Prostate gland (tissue), 2 donors: ENCODE results near the gene SNCB. TPM values are rescaled to one million over a fixed set of nuclear protein-coding genes. Genes with fewer than 3 reads are reported as not detected.

Source experiments
- DNase-seq: peaks from one replicate; pipeline ENCODE4 v3.0.0-alpha.2; 2019; ENCODE audit warnings: low spot score
- H3K27ac ChIP-seq, 2 donors: fragments of 200-600 bp; sonication (generic); 2 replicates each; pipeline ENCODE4 v1.5.1; 2017 to 2019
- H3K27me3 ChIP-seq: fragments of 200-600 bp; sonication (generic); replicated peaks from 2 replicates; pipeline ENCODE4 v1.5.1; 2019; ENCODE audit not compliant: insufficient read depth
- H3K36me3 ChIP-seq, 2 donors: fragments of 200-600 bp; sonication (generic); 1 replicate in 1 of 2; 2 replicates in 1 of 2; pipeline versions ENCODE4 v1.5.1 to v1.8.1; 2017 to 2019
- H3K4me1 ChIP-seq: fragments of 200-600 bp; sonication (generic); replicated peaks from 2 replicates; pipeline ENCODE4 v1.5.1; 2019
- H3K4me3 ChIP-seq, 2 donors: fragments of 200-600 bp; sonication (generic); 2 replicates each; pipeline ENCODE4 v1.5.1; 2017 to 2019
- H3K9me3 ChIP-seq: fragments of 200-600 bp; sonication (generic); 2 replicates; pipeline ENCODE4 v1.5.1; 2017
- CTCF ChIP-seq, 4 experiments: fragments of 200-600 bp in 2 of 4; fragments of 450-650 bp in 2 of 4; sonication (generic) in 2 of 4; IDR thresholded peaks; 1 replicate in 3 of 4; 2 replicates in 1 of 4; pipeline ENCODE4 v1.5.1; 2016 to 2019; ENCODE audit warnings: antibody characterized with exemption in 4 of 4, mild to moderate bottlenecking in 2 of 4, moderate library complexity in 2 of 4
- POLR2A ChIP-seq: fragments of 450-650 bp; IDR thresholded peaks from one replicate; pipeline ENCODE4 v1.6.1; 2016; ENCODE audit warnings: antibody characterized with exemption, mild to moderate bottlenecking
- POLR2AphosphoS5 ChIP-seq: sonication (generic); formaldehyde crosslinking; IDR thresholded peaks from one replicate; pipeline ENCODE4 v1.6.1; 2017; ENCODE audit warnings: antibody characterized with exemption
- WGBS: methylation state at CpG from one replicate; pipeline ENCODE4 v1.1.5; 2018; 5-methylcytosine and 5-hydroxymethylcytosine counted together
- intact Hi-C: fragments of 100-400 bp; cut with DNase I; formaldehyde crosslinking; loops from one replicate; pipeline ENCODE4 v1.14.2; 2022
- total RNA-seq, 2 donors: library from RNA; depleted of rRNA; stranded (reverse); fragments of >200 nt; gene quantifications; one replicate each; pipeline ENCODE4 v1.1.0, GENCODE V29; 2016

SNCB gene
- total RNA-seq, 2 donors from 2014 or later = not detected

GRCh38 chr5:176664886-176665285 is 34.6 kb upstream of the SNCB start:
- no peaks in the 10 kb centered on the region for H3K36me3 ChIP-seq
- H3K9me3 ChIP-seq = no peaks in the 10 kb centered on the region
- WGBS = 25% methylated on average over 16 of the region's 19 CpGs
- TF ChIP-seq POLR2A (no peak), POLR2AphosphoS5 (no peak), CTCF (IDR thresholded peaks at IDR 0.05) (no peak)
- no peak overlapping the region for H3K4me3 ChIP-seq
- H3K4me1 ChIP-seq = no peaks in the 10 kb centered on the region
- no peak for DNase-seq
- no peak overlapping the region for H3K27ac ChIP-seq
- H3K27me3 ChIP-seq = peaks cover 3% of the 10 kb centered on the region
- intact Hi-C loops = no loop called here

- H3K27me3 ChIP-seq = peaks cover 3% of the 10 kb centered on the region
- 39% methylated on average over 6 of the region's 6 CpGs for WGBS
These were observed 34.1 kb upstream of the SNCB start for GRCh38 chr5:176664479-176664878.

GRCh38 chr5:176663566-176663965 is 33.2 kb upstream of the SNCB start:
- Histone ChIP-seq H3K27me3 (no peaks in the 10 kb centered on the region), H3K4me3 (no peak overlapping the region), H3K4me1 (no peaks in the 10 kb centered on the region), H3K9me3 (no peaks in the 10 kb centered on the region), H3K27ac (no peak overlapping the region), H3K36me3 (no peaks in the 10 kb centered on the region)
- TF ChIP-seq POLR2AphosphoS5 (no peak), POLR2A (no peak), CTCF (IDR thresholded peaks at IDR 0.05) (no peak)
- 91% methylated on average over 10 of the region's 10 CpGs for WGBS
- intact Hi-C loops = no loop called here
- no peak for DNase-seq

More at GRCh38 chr5:176664479-176664878, 34.1 kb upstream of the SNCB start:
- Histone ChIP-seq H3K4me1 (no peaks in the 10 kb centered on the region), H3K4me3 (no peak overlapping the region), H3K27ac (no peak overlapping the region), H3K36me3 (no peaks in the 10 kb centered on the region), H3K9me3 (no peaks in the 10 kb centered on the region)
- no peak for TF ChIP-seq POLR2A
- no peak for TF ChIP-seq POLR2AphosphoS5
- TF ChIP-seq CTCF (IDR thresholded peaks at IDR 0.05) = no peak
- intact Hi-C loops = no loop called here
- DNase-seq = no peak

- Histone ChIP-seq H3K27me3 (no peaks in the 10 kb centered on the region), H3K4me1 (no peaks in the 10 kb centered on the region), H3K36me3 (no peaks in the 10 kb centered on the region), H3K4me3 (no peak overlapping the region), H3K27ac (no peak overlapping the region), H3K9me3 (no peaks in the 10 kb centered on the region)
- intact Hi-C loops = no loop called here
- DNase-seq = no peak
- TF ChIP-seq POLR2A (no peak), CTCF (IDR thresholded peaks at IDR 0.05) (no peak), POLR2AphosphoS5 (no peak)
- 82% methylated on average over 21 of the region's 21 CpGs for whole genome bisulfite sequencing
These were observed 32.3 kb upstream of the SNCB start for GRCh38 chr5:176662371-176663333.

- H3K4me3 ChIP-seq = no peak overlapping the region
- no peak for DNase-seq
- intact Hi-C loops = no loop called here
- TF ChIP-seq POLR2AphosphoS5 (no peak), CTCF (IDR thresholded peaks at IDR 0.05) (no peak), POLR2A (no peak)
- H3K27me3 ChIP-seq = no peaks in the 10 kb centered on the region
- H3K27ac ChIP-seq = no peak overlapping the region
- H3K4me1 ChIP-seq = no peaks in the 10 kb centered on the region
- 71% methylated on average over 10 of the region's 10 CpGs for WGBS
- H3K9me3 ChIP-seq = no peaks in the 10 kb centered on the region
- H3K36me3 ChIP-seq = peaks cover 0 to 4% of the 10 kb centered on the region in 2 donors
These were observed 31.3 kb upstream of the SNCB start for GRCh38 chr5:176661676-176662075.
